ENCODE results near the gene CDH3. TPM values are rescaled to one million over a fixed set of nuclear protein-coding genes. Genes with fewer than 3 reads are reported as not detected.

Gene CDH3
- polyA plus RNA-seq, 1 donor (not counting 4 experiments of a cell fraction or from before 2014, with no cell fraction given), result 366 TPM

DNA sequence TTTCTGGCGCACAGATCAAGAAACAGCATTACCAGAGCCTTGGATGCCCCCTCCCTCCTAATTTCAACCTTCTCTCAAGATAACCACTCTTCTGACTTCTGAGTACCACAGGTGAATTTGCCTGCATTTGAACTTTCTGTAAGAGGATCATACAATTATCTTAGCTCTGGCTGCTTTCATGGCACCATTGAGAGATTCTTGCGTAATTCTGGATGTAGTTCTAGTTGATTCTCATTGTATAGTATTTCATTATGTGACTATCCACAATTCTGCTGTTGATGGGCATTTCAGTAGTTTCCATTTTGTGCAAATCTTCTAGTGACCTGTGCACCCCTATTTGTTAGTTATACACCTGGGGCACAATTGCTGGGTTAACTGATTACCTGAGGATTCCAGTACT lies 7.5 kb downstream of the CDH3 start:
- no peak overlapping the region for H3K4me2 ChIP-seq (ENCODE audit: control insufficient read depth, extremely low read depth, insufficient read depth, low read depth, low read length)
- no peak overlapping the region for H2AFZ ChIP-seq (ENCODE audit: control insufficient read depth, low read length)
- dilution Hi-C loops (cut with MboI; ENCODE audit: extremely low pct_ligation_motif_present, low sequenced_read_pairs), result no loop called here
- no peak overlapping the region for H3K4me3 ChIP-seq (ENCODE audit: control insufficient read depth in 2 of 3, extremely low read depth in 1 of 3, insufficient read depth in 2 of 3, low read depth in 1 of 3, low read length in 3 of 3)
- peaks cover 83% of the 10 kb centered on the region for H3K79me2 ChIP-seq (ENCODE audit: control insufficient read depth, insufficient read depth, low read length)
- no peaks in the 10 kb centered on the region for H3K27me3 ChIP-seq (ENCODE audit: control insufficient read depth, extremely low read depth, insufficient read depth, low read length)
- H3K9me1 ChIP-seq (ENCODE audit: control insufficient read depth, extremely low read depth, insufficient read depth, low read length), result peaks cover 4% of the 10 kb centered on the region
- H4K20me1 ChIP-seq (ENCODE audit: control insufficient read depth, extremely low read depth, insufficient read depth, low read length), result peaks cover 25% of the 10 kb centered on the region
- H3K27ac ChIP-seq (ENCODE audit: control insufficient read depth, insufficient read depth, low read length), result no peak overlapping the region
- H3K9me3 ChIP-seq (ENCODE audit: control insufficient read depth, low read depth, low read length), result no peaks in the 10 kb centered on the region
- H3K4me1 ChIP-seq (ENCODE audit: control insufficient read depth, extremely low read depth, insufficient read depth, low read length), result peaks cover 34% of the 10 kb centered on the region
- no peak for TF ChIP-seq CTCF (optimal IDR thresholded peaks at IDR 0.05 in 1 of 3, IDR thresholded peaks at IDR 0.05 in 1 of 3, conservative IDR thresholded peaks at IDR 0.05 in 1 of 3; ENCODE audit: extremely low read depth in 1 of 3, insufficient read depth in 2 of 3, low read length in 3 of 3)
- TF ChIP-seq EZH2 (IDR thresholded peaks at IDR 0.05; ENCODE audit: low read length), result no peak
- no peak overlapping the region for H3K9ac ChIP-seq (ENCODE audit: control insufficient read depth, extremely low read depth, insufficient read depth, low read length)
- H3K36me3 ChIP-seq (ENCODE audit: control insufficient read depth in 2 of 2, extremely low read depth in 1 of 2, insufficient read depth in 2 of 2, low read length in 2 of 2), result peaks cover 43 to 55% of the 10 kb centered on the region in 2 experiments
- no peak for DNase-seq (ENCODE audit: low read depth, low spot score)
- no peak for FAIRE-seq

GRCh38 chr16:68655806-68656205 lies 10.7 kb downstream of the CDH3 start:
- Histone ChIP-seq H3K4me2 (ENCODE audit: control insufficient read depth, extremely low read depth, insufficient read depth, low read depth, low read length) (no peak overlapping the region), H3K36me3 (ENCODE audit: control insufficient read depth in 2 of 2, extremely low read depth in 1 of 2, insufficient read depth in 2 of 2, low read length in 2 of 2) (peaks cover 32 to 40% of the 10 kb centered on the region in 2 experiments), H3K9ac (ENCODE audit: control insufficient read depth, extremely low read depth, insufficient read depth, low read length) (peak overlapping the region; percentile 18), H3K79me2 (ENCODE audit: control insufficient read depth, insufficient read depth, low read length) (peaks cover 70% of the 10 kb centered on the region), H3K4me1 (ENCODE audit: control insufficient read depth, extremely low read depth, insufficient read depth, low read length) (peaks cover 56% of the 10 kb centered on the region), H3K4me3 (ENCODE audit: control insufficient read depth in 2 of 3, extremely low read depth in 1 of 3, insufficient read depth in 2 of 3, low read depth in 1 of 3, low read length in 3 of 3) (no peak overlapping the region), H3K9me1 (ENCODE audit: control insufficient read depth, extremely low read depth, insufficient read depth, low read length) (peaks cover 4% of the 10 kb centered on the region), H3K27me3 (ENCODE audit: control insufficient read depth, extremely low read depth, insufficient read depth, low read length) (no peaks in the 10 kb centered on the region), H2AFZ (ENCODE audit: control insufficient read depth, low read length) (no peak overlapping the region), H3K27ac (ENCODE audit: control insufficient read depth, insufficient read depth, low read length) (peak overlapping the region; percentile 29), H4K20me1 (ENCODE audit: control insufficient read depth, extremely low read depth, insufficient read depth, low read length) (peaks cover 12% of the 10 kb centered on the region), H3K9me3 (ENCODE audit: control insufficient read depth, low read depth, low read length) (no peaks in the 10 kb centered on the region)
- FAIRE-seq (no peak), DNase-seq (ENCODE audit: low read depth, low spot score) (no peak)
- no peak for TF ChIP-seq EZH2 (IDR thresholded peaks at IDR 0.05; ENCODE audit: low read length)
- no peak for TF ChIP-seq CTCF (optimal IDR thresholded peaks at IDR 0.05 in 1 of 3, IDR thresholded peaks at IDR 0.05 in 1 of 3, conservative IDR thresholded peaks at IDR 0.05 in 1 of 3; ENCODE audit: extremely low read depth in 1 of 3, insufficient read depth in 2 of 3, low read length in 3 of 3)
- dilution Hi-C loops (cut with MboI; ENCODE audit: extremely low pct_ligation_motif_present, low sequenced_read_pairs), result no loop called here

Measured in keratinocyte (primary cell).